Neural crest cell (in vitro differentiated cells): ENCODE data around the gene OXSR1. TPM values are rescaled to one million over a fixed set of nuclear protein-coding genes. Genes with fewer than 3 reads are reported as not detected.

Source experiments
- DNase-seq: peaks from one replicate; pipeline ENCODE4 v3.0.0; 2021; ENCODE audit warnings: low read depth, mixed read lengths, low spot score
- H3K27ac Mint-ChIP-seq: one replicate; pipeline ENCODE4 v1.8.0; 2021; ENCODE audit warnings: mild to moderate bottlenecking, mixed read lengths; ENCODE audit not compliant: unreplicated experiment
- H3K27me3 Mint-ChIP-seq: 2 replicates; pipeline ENCODE4 v1.8.0; 2021; ENCODE audit warnings: low read depth, mild to moderate bottlenecking, mixed read lengths
- H3K36me3 Mint-ChIP-seq: 2 replicates; pipeline ENCODE4 v1.8.0; 2021; ENCODE audit warnings: low read depth, mild to moderate bottlenecking, mixed read lengths
- H3K4me1 Mint-ChIP-seq: 2 replicates; pipeline ENCODE4 v1.8.0; 2021; ENCODE audit warnings: mixed read lengths
- H3K4me3 Mint-ChIP-seq: one replicate; pipeline ENCODE4 v1.8.0; 2021; ENCODE audit warnings: mild to moderate bottlenecking, mixed read lengths
- H3K9me3 Mint-ChIP-seq: 2 replicates; pipeline ENCODE4 v1.8.0; 2021; ENCODE audit warnings: mixed read lengths
- total RNA-seq: library from RNA; stranded (reverse); gene quantifications from 2 replicates; pipeline ENCODE4 v1.2.1, GENCODE V29; 2021
- TF ChIP-seq, protein P1 (sequence below): fragments of 200-600 bp; sonication (generic); conservative IDR thresholded peaks from 2 replicates; pipeline ENCODE4 v1.5.0; 2021; ENCODE audit warnings: antibody characterized with exemption, mild to moderate bottlenecking

The OXSR1 gene
- total RNA-seq, 1 donor from 2014 or later = 48.4 TPM

- H3K27me3 Mint-ChIP-seq = no peaks in the 10 kb centered on the region
- no peaks in the 10 kb centered on the region for H3K9me3 Mint-ChIP-seq
- no peaks in the 10 kb centered on the region for H3K4me1 Mint-ChIP-seq
- TF ChIP-seq, protein P1, sequence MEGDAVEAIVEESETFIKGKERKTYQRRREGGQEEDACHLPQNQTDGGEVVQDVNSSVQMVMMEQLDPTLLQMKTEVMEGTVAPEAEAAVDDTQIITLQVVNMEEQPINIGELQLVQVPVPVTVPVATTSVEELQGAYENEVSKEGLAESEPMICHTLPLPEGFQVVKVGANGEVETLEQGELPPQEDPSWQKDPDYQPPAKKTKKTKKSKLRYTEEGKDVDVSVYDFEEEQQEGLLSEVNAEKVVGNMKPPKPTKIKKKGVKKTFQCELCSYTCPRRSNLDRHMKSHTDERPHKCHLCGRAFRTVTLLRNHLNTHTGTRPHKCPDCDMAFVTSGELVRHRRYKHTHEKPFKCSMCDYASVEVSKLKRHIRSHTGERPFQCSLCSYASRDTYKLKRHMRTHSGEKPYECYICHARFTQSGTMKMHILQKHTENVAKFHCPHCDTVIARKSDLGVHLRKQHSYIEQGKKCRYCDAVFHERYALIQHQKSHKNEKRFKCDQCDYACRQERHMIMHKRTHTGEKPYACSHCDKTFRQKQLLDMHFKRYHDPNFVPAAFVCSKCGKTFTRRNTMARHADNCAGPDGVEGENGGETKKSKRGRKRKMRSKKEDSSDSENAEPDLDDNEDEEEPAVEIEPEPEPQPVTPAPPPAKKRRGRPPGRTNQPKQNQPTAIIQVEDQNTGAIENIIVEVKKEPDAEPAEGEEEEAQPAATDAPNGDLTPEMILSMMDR = no peak
- H3K4me3 Mint-ChIP-seq = no peak overlapping the region
- H3K36me3 Mint-ChIP-seq = peaks cover 16% of the 10 kb centered on the region
- no peak for DNase-seq
- H3K27ac Mint-ChIP-seq = no peak overlapping the region
Observed at GRCh38 chr3:38121832-38122461, 43.4 kb upstream of the OXSR1 start.

GRCh38 chr3:38122712-38123290 is 42.5 kb upstream of the OXSR1 start:
- TF ChIP-seq, protein P1 = no peak
- no peaks in the 10 kb centered on the region for H3K9me3 Mint-ChIP-seq
- H3K4me1 Mint-ChIP-seq = no peaks in the 10 kb centered on the region
- no peak overlapping the region for H3K27ac Mint-ChIP-seq
- no peak overlapping the region for H3K4me3 Mint-ChIP-seq
- no peak for DNase-seq
- no peaks in the 10 kb centered on the region for H3K27me3 Mint-ChIP-seq
- H3K36me3 Mint-ChIP-seq = peaks cover 16% of the 10 kb centered on the region

- H3K27me3 Mint-ChIP-seq = no peaks in the 10 kb centered on the region
- no peak overlapping the region for H3K4me3 Mint-ChIP-seq
- TF ChIP-seq, protein P1 = no peak
- H3K36me3 Mint-ChIP-seq = peaks cover 17% of the 10 kb centered on the region
- no peaks in the 10 kb centered on the region for H3K4me1 Mint-ChIP-seq
- no peak overlapping the region for H3K27ac Mint-ChIP-seq
- DNase-seq = no peak
- H3K9me3 Mint-ChIP-seq = no peaks in the 10 kb centered on the region
Observed at GRCh38 chr3:38124324-38125122, 40.8 kb upstream of the OXSR1 start.

DNA sequence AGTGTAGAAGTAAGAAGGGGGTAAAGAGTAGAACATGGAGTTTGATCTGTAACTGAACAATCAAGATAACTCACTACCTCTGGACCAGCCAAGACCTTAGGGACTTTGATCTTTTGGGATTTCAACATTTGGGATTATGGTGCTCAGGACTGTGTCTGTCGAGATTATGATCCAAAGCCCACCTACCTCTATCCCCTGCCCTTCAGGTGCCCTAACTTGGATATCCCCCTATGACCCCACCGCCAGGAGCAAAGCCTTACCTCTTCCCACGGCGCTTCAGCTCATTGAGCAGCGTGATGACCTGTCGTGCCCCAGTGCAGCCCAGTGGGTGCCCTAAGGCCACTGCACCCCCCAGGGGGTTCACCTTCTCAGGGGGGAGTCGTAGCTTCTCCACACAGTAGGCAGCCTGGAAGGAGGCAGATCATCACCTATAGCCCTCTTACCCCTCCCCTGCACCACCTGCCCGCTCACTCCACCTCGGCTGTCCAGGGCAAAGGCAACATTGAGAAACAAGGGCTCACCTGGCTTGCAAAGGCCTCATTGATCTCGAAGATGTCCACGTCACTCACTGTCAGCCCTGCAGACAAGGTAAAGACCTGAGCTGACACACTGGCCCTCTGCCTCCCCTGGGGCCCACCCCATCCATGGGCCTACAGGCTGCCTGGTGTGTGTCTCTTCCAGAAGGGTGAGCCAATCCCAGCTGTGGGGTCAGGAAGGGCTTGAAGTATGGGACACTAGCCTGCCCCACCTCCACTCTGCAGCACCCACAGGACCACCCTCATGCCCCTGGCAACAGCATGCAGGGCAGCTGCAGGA is 39.8 kb upstream of the OXSR1 start:
- no peaks in the 10 kb centered on the region for H3K9me3 Mint-ChIP-seq
- no peak overlapping the region for H3K27ac Mint-ChIP-seq
- H3K4me1 Mint-ChIP-seq = no peaks in the 10 kb centered on the region
- no peak for DNase-seq
- no peak overlapping the region for H3K4me3 Mint-ChIP-seq
- H3K27me3 Mint-ChIP-seq = no peaks in the 10 kb centered on the region
- TF ChIP-seq, protein P1 = no peak
- peaks cover 19% of the 10 kb centered on the region for H3K36me3 Mint-ChIP-seq
